ENCODE results near the gene ZNF415.

The ZNF415 gene

DNA sequence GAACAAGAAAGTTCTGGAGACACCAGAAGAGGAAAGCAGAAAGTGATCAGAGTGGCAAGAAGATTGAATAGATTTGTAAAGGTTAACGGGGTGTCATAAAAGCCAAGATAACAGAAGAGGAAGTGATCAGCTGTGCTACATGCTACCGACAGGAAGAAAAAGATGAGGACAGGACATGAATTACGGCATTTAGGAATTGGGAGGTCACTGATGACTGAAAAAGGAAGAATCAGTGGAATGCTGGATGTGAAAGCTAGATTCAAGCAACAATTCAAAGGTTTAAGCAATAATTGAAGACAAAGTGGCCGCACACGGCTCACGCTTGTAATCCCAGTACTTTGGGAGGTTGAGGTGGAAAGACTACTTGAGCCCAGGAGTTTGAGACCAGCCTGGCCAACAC lies 44.6 kb downstream of the ZNF415 start:
- peaks cover 20% of the 10 kb centered on the region for H3K36me3 ChIP-seq (ENCODE audit: low read length)
- no peaks in the 10 kb centered on the region for H3K27me3 ChIP-seq (ENCODE audit: low read length)
- no peak overlapping the region for H3K27ac ChIP-seq (ENCODE audit: low read depth, low read length)
- no peaks in the 10 kb centered on the region for H3K9me2 ChIP-seq (replicated peaks; ENCODE audit: insufficient read depth, low read length)
- no peak overlapping the region for H3K9ac ChIP-seq (ENCODE audit: low read length)
- H2AFZ ChIP-seq (ENCODE audit: low read depth, low read length, severe bottlenecking): no peak overlapping the region
- H3K4me3 ChIP-seq (ENCODE audit: insufficient read depth, low read length, poor library complexity, severe bottlenecking): no peak overlapping the region
- H3F3A ChIP-seq (ENCODE audit: insufficient read depth): no peaks in the 10 kb centered on the region
- H3K4me2 ChIP-seq (ENCODE audit: low read depth, low read length, poor library complexity, severe bottlenecking): no peak overlapping the region
- no peak for TF ChIP-seq EZH2phosphoT487 (conservative IDR thresholded peaks at IDR 0.05; ENCODE audit: low read length)
- TF ChIP-seq, protein P1, sequence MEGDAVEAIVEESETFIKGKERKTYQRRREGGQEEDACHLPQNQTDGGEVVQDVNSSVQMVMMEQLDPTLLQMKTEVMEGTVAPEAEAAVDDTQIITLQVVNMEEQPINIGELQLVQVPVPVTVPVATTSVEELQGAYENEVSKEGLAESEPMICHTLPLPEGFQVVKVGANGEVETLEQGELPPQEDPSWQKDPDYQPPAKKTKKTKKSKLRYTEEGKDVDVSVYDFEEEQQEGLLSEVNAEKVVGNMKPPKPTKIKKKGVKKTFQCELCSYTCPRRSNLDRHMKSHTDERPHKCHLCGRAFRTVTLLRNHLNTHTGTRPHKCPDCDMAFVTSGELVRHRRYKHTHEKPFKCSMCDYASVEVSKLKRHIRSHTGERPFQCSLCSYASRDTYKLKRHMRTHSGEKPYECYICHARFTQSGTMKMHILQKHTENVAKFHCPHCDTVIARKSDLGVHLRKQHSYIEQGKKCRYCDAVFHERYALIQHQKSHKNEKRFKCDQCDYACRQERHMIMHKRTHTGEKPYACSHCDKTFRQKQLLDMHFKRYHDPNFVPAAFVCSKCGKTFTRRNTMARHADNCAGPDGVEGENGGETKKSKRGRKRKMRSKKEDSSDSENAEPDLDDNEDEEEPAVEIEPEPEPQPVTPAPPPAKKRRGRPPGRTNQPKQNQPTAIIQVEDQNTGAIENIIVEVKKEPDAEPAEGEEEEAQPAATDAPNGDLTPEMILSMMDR (IDR thresholded peaks at IDR 0.05; ENCODE audit: insufficient read depth, low read length, poor library complexity, severe bottlenecking): no peak
- no peaks in the 10 kb centered on the region for H4K20me1 ChIP-seq (ENCODE audit: low read depth, low read length)
- H3K9me3 ChIP-seq (ENCODE audit: insufficient read depth, low read length): no peaks in the 10 kb centered on the region
- H3K79me2 ChIP-seq (ENCODE audit: insufficient read depth, low read length): no peaks in the 10 kb centered on the region; the same call in 1 of the 2 replicates

DNA sequence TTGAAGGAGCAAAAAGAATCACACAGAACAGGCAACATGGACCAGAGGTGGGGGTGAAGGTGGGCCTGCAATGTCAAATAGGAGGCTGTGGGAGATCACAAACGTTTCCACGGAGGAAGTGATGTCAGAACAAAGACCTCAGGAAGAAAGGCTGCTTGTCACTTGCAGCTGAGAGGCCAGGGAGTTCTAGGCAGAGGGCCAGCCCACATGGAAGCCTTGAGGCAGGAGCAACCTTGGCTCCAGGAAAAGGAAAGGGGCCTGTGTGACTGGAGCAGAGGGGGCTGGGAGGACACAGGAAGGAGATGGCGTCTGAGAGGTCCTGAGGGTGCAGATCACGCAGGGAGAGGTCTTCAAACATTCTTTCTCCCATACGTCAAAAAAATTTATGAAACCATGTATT lies 45.8 kb downstream of the ZNF415 start:
- Histone ChIP-seq H3K27ac (ENCODE audit: low read depth, low read length) (no peak overlapping the region), H3K9ac (ENCODE audit: low read length) (no peak overlapping the region), H2AFZ (ENCODE audit: low read depth, low read length, severe bottlenecking) (no peak overlapping the region), H3F3A (ENCODE audit: insufficient read depth) (no peaks in the 10 kb centered on the region), H3K27me3 (ENCODE audit: low read length) (no peaks in the 10 kb centered on the region), H3K9me3 (ENCODE audit: insufficient read depth, low read length) (no peaks in the 10 kb centered on the region), H3K4me2 (ENCODE audit: low read depth, low read length, poor library complexity, severe bottlenecking) (no peak overlapping the region), H3K79me2 (ENCODE audit: insufficient read depth, low read length) (no peaks in the 10 kb centered on the region; the same call in 1 of the 2 replicates), H3K9me2 (replicated peaks; ENCODE audit: insufficient read depth, low read length) (no peaks in the 10 kb centered on the region), H4K20me1 (ENCODE audit: low read depth, low read length) (no peaks in the 10 kb centered on the region), H3K4me3 (ENCODE audit: insufficient read depth, low read length, poor library complexity, severe bottlenecking) (no peak overlapping the region), H3K36me3 (ENCODE audit: low read length) (peaks cover 20% of the 10 kb centered on the region)
- TF ChIP-seq, protein P1 (IDR thresholded peaks at IDR 0.05; ENCODE audit: insufficient read depth, low read length, poor library complexity, severe bottlenecking): no peak
- TF ChIP-seq EZH2phosphoT487 (conservative IDR thresholded peaks at IDR 0.05; ENCODE audit: low read length): no peak

DNA sequence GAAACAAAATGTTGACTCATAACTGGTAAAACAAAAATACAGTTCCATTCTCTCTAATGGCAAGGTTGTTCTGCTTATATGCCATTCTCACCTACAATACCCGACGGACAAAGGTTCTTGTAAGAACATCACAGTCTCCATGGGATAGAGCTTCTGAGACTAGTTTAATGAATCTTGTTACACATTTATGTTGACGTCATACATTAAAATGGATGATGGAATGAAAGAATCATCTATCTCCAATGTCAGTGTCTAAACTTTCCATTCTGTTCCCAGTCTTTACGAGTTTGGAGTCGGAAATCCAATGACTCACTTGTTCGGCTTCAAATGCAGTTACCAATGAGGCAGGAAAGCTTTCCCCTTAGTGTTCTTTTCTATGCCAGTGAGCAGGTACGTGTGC lies 47.2 kb downstream of the ZNF415 start:
- H3K4me2 ChIP-seq (ENCODE audit: low read depth, low read length, poor library complexity, severe bottlenecking): no peak overlapping the region
- H4K20me1 ChIP-seq (ENCODE audit: low read depth, low read length): no peaks in the 10 kb centered on the region
- no peaks in the 10 kb centered on the region for H3K9me3 ChIP-seq (ENCODE audit: insufficient read depth, low read length)
- H3K27me3 ChIP-seq (ENCODE audit: low read length): no peaks in the 10 kb centered on the region
- no peak overlapping the region for H2AFZ ChIP-seq (ENCODE audit: low read depth, low read length, severe bottlenecking)
- no peak overlapping the region for H3K27ac ChIP-seq (ENCODE audit: low read depth, low read length)
- H3K79me2 ChIP-seq (ENCODE audit: insufficient read depth, low read length): no peaks in the 10 kb centered on the region; the same call in 1 of the 2 replicates
- H3F3A ChIP-seq (ENCODE audit: insufficient read depth): no peaks in the 10 kb centered on the region
- no peak overlapping the region for H3K9ac ChIP-seq (ENCODE audit: low read length)
- H3K9me2 ChIP-seq (replicated peaks; ENCODE audit: insufficient read depth, low read length): no peaks in the 10 kb centered on the region
- no peak overlapping the region for H3K4me3 ChIP-seq (ENCODE audit: insufficient read depth, low read length, poor library complexity, severe bottlenecking)
- H3K36me3 ChIP-seq (ENCODE audit: low read length): peaks cover 31% of the 10 kb centered on the region
- TF ChIP-seq, protein P1 (IDR thresholded peaks at IDR 0.05; ENCODE audit: insufficient read depth, low read length, poor library complexity, severe bottlenecking): no peak
- TF ChIP-seq EZH2phosphoT487 (conservative IDR thresholded peaks at IDR 0.05; ENCODE audit: low read length): no peak

All from SU-DHL-6 (cell line).